ENCODE data around the gene POLG. TPM values are rescaled to one million over a fixed set of nuclear protein-coding genes. Genes with fewer than 3 reads are reported as not detected.

The POLG gene
- total and polyA plus RNA-seq, 2 of the 13 experiments (the other 11 are each of a cell fraction or from before 2014, with no cell fraction given) = 26.6 to 35.5 TPM

- 0 out of 2 replicates have a peak, but pooled peaks have one; percentile 41 for TF ChIP-seq LCORL (IDR thresholded peaks at IDR 0.05)
- TF ChIP-seq LCORL (CRISPR knock-in tag; IDR thresholded peaks at IDR 0.05) = no peak
- TF ChIP-seq PHF5A (CRISPR knock-in tag; IDR thresholded peaks at IDR 0.05; ENCODE audit: low read depth, unreplicated experiment) = no peak
- TF ChIP-seq THAP7 (CRISPR knock-in tag; IDR thresholded peaks at IDR 0.05) = no peak
These were observed 48.9 kb upstream of the POLG start (continued) for GRCh38 chr15:89383365-89384175.

GRCh38 chr15:89381888-89382686, 47.5 kb upstream of the POLG start:
- FAIRE-seq (no peak), DNase-seq (ENCODE audit: low spot score) (no peak), ATAC-seq (no peak)
- Histone ChIP-seq H3K4me1 (ENCODE audit: insufficient read depth, low read length) (no peaks in the 10 kb centered on the region), H3K4me2 (ENCODE audit: low read depth, low read length) (no peak overlapping the region), H3K27ac (ENCODE audit: extremely low read length, insufficient read depth, low read length) (no peak overlapping the region), H4K20me1 (ENCODE audit: insufficient read depth, low read length) (no peaks in the 10 kb centered on the region), H3K4me3 (replicated peaks in 1 of 3; ENCODE audit: insufficient read depth in 1 of 3, low read depth in 2 of 3, low read length in 3 of 3) (no peak overlapping the region), H3K36me3 (replicated peaks in 1 of 2; ENCODE audit: control insufficient read depth in 1 of 2, insufficient read depth in 2 of 2, low read length in 2 of 2) (no peaks in the 10 kb centered on the region), H3K27me3 (ENCODE audit: control insufficient read depth in 1 of 2, insufficient read depth in 2 of 2, low read length in 2 of 2) (peaks cover 5 to 37% of the 10 kb centered on the region in 2 experiments), H3K79me2 (ENCODE audit: insufficient read depth, low read length) (no peaks in the 10 kb centered on the region), H3K9me3 (ENCODE audit: low read length) (no peaks in the 10 kb centered on the region), H2AFZ (ENCODE audit: low read length) (no peak overlapping the region), H3K9ac (ENCODE audit: insufficient read depth, low read depth, low read length) (no peak overlapping the region)
- WGBS (ENCODE audit: low lambda C conversion rate) = 2% methylated on average over 11 of the region's 11 CpGs
- no TSS peak for BruUV-seq (replicated peaks)
- intact Hi-C loops (cut with micrococcal nuclease; ENCODE audit: unreplicated experiment) (no loop called here), in situ Hi-C loops (cut with HindIII; ENCODE audit: extremely low pct_ligation_motif_present, low pct_unique_long_range_greater_than_20kb) (no loop called here)
- ChIA-PET CTCF (ENCODE audit: low intra/inter-chr PET ratio, low total read pairs) (no interaction called here), POLR2A (no interaction called here)
- TF ChIP-seq MAFF (IDR thresholded peaks at IDR 0.05; ENCODE audit: low read depth, low read length) (peak; percentile 37; the same call in 1 of the 2 replicates), MAFK (conservative IDR thresholded peaks at IDR 0.05 in 1 of 2, IDR thresholded peaks at IDR 0.05 in 1 of 2; ENCODE audit: low read length in 2 of 2) (peak; percentile 46 to 65; a peak in 2 of 4 replicates), ZNF143 (CRISPR knock-in tag; IDR thresholded peaks at IDR 0.05) (no peak), ZFP62 (CRISPR knock-in tag; IDR thresholded peaks at IDR 0.05) (no peak)

Measured in HepG2 (cell line).